Hematopoietic multipotent progenitor cell treated with erythropoietin and hydrocortisone succinate and interleukin-3 and kit ligand, for 17 days (in vitro differentiated cells): Measurements from ENCODE around the gene GMDS.

Experiments used
- DNase-seq: peaks from one replicate; pipeline ENCODE4 v3.0.0-alpha.2; 2015; ENCODE audit warnings: low spot score

The GMDS gene

DNA sequence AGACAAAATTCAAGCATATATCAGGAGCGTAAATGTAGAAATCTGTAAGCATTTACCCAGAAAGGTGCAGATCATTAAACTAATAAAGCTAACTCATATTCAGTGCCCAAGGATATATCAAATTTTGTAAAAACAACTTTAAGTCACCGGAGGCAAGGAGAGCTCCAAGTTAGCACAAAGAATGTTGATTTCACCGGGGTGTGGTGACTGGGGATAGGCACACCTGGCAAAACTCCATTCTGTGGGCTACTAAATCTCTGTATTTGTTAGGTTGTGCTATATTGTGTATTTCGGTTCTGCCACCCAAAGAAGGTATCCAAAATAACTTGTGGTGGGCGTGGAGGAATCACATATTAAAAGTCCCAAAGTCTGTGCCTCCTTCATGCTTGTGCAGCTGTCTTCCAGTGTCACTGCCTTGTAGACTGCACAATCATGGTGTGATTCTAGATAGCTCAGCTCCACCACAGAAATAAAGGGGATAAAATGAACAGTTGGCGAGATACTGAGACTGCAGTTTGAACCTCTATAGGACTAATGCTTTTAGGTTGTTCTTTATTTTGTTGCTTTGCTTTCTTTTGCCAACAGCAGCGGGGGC, 111.6 kb downstream of the GMDS start:
- DNase-seq, result no peak

DNA sequence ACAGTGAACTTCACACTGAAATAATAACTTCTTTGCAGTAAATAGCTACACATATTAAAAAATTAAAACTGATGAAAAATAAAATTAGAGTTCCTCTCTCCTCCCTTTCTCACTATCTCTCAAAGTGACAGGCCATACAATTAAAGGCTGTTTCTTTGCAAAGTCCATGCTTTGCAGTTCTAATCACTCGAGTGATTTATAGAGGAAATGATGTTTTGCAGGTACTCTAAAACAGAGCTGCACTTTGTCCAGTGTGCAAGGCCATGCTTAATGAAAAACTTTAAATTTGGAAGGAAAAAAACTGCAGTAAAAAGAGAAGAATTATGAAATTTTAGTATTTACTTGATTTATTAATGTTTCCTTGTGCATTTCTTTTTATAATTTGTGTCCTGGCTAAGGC, 112.5 kb downstream of the GMDS start:
- no peak for DNase-seq

GRCh38 chr6:2132416-2132815, 113.0 kb downstream of the GMDS start:
- no peak for DNase-seq

DNA sequence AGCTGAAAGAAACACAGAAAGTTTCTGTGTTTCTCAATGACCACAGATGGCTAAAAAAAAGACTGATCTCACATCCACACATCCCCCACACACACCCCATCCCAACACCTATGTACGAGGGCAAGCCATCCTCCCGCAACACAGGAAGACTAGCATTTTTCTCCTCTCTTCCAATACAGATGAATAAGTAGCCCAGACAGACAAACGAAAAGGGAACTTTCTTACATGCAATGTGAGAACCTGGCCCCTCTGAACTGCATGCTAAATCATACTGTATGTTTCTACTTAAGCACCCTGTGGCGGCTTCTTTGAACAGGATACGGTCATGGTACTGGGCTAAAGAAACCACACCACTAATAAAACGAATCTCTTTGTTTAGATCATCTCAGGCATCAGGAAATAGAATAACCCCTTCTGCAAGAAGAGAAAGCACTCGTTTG, 116.2 kb downstream of the GMDS start:
- no peak for DNase-seq

DNA sequence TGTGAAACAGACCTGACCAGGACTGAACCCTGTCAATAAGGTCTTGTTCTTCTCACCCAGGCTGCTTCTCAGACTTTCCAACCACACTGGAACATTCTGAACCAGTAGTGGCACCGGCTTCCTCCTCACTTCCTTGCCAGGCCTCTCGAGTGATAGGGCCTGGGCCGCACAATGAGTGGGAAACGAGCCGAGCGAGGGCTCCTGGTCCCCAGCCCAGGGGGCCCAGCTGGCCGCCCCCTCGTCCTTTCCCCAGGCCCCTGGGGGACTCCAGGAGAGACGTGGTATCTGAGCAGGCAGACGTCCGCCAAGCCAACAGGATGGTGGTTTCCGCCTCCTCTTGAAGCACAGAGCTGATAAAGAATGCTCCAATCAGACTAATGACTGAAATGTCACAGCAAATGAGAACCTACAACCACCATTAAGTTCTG, 117.9 kb downstream of the GMDS start:
- DNase-seq, result no peak

DNA sequence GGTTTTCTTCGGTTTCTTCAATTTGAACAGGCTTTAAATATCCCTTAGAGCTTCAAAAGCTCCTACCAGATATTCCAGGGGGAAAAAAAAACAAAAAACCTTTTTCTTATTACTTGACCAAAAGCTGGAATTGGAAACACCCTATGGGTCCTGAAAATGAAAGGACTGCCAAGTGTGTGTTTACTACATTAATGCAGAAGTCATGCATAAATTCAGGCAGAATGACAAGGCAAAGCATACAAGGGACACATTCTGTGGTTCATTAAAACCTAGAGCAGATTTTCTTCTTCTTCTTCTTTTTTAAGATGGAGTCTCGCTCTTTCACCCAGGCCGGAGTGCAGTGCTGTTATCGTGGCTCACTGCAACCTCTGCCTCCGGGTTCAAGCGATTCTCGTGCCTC, 119.1 kb downstream of the GMDS start:
- DNase-seq, result no peak

DNA sequence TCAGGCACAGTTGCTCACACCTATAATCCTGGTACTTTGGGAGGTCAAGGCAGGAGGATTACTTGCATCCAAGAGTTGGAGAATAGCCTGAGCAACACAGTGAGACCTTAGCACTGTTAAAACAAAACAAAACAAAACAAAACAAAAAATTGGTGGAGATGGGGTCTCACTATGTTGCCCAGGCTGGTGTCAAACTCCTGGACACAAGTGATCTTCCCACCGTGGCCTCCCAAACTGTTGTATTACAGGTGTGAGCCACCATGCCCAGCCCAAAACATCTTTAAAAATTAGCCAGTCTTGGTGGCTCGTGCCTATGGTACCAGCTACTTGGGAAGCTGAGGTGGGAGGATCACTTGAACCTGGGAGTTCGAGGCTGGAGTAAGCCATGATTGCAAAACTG, 120.2 kb downstream of the GMDS start:
- DNase-seq, result no peak

DNA sequence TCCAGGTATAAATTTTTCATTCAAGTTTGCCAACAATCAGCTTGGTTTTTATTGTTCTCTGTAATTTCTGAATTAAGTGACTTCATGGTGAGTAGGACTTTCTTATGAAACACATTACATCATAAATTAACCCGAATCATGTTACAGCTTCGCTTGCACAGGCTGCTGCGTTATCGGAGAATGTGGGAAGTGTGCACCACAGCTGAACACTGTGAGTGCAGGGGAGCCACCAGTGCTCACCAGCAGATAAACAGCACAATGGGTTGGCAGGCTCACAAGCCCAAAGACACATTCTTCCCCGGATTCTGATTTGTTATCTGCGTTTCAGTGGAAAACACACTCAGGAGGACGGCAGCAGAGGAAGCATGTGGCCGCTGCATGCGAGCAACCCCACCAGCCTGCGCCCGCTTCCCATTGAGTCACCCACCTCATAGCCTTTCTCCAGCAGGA, 121.1 kb downstream of the GMDS start:
- no peak for DNase-seq

DNA sequence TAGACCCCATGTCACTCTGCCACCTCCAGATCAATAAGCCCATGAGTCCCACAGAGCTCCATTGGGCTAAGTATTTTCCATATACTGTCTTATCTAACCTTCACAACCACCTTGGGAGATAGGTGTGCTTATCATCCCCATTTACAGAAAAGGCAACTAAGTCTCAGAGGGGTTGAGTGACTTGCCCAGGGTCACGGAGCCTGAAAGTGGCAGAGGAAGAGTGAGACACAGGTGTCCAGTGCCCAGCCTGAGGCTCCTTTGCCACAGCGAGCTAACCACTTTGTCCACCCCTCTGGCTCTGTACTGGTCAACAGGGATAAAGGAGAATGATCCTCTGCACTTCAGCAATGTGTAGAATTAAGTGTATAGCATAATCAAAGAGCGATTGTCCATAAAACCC, 124.5 kb downstream of the GMDS start:
- no peak for DNase-seq

DNA sequence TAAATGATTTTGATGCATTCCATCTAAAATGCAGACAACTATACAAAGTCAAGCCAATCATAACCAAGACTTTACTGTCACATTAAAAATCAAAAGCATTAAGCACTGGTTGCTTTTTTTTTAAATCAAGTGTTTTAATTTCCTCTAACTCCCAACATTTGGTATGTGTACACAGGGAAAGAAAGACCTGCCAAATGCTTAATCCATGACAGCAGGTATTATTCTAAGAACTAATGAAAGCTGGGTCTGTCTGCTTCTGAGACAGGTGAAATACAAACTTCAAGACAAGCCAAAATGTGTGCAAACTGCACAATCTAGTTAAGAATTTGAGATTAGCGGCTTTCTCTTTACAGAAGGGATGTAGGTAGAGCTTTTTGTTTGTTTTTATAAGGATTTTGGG, 126.1 kb downstream of the GMDS start:
- DNase-seq, result no peak

DNA sequence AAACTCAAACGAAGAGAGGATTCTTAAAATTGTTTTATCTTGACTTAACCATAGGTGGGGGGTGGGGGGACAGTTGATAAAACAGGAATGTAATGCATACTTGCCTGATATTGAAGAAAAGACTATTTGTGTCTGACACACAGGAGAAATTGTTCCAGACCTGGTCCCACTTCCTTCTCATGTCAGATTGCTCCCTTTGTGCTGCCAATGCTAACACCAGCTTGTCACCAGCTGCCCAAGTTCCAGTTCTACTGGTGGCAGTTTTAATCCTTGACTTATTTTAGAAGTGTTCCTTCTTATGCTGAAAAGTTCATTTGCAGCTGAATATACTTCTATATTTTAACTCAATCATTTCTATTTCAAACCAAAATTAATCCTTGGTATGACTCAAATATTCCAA, 127.3 kb downstream of the GMDS start:
- DNase-seq, result no peak

DNA sequence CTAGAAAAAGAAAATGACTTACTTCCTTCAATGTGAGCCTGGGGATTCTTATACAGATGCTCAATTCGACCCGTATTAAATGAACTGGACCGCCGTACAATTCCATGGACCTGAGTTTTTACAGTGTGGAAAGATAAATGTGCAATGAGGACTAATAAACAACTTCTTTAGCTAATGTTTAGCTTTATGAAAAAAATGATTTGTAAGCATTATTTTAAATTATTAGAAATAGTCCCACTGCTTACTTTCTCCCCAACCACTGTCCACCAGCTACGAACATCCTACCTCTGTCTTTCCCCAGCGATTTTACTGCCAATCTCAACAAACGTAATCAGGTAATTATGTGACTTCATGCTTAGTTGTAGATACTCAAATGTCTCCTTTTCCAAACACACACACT, 128.0 kb downstream of the GMDS start:
- no peak for DNase-seq

DNA sequence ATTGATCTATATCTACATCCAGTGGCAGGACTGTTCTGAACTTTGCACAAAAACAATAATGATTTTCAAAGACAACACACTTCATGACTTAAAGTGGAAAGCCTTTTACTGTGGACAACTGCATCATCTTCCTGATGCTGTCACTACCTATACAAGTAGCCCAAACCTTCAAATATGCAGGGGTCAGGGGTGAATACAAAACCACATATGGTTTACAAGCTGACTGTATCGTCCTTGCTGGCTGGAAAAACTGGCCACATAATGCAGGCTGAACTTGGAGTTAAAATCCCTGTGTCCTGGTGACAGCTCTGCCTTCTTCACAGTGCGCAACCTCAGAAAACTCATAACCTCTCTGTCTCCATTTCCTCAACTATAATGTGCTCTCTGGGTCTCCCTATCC, 128.9 kb downstream of the GMDS start:
- no peak for DNase-seq

GRCh38 chr6:2114100-2114499, 131.3 kb downstream of the GMDS start:
- no peak for DNase-seq

DNA sequence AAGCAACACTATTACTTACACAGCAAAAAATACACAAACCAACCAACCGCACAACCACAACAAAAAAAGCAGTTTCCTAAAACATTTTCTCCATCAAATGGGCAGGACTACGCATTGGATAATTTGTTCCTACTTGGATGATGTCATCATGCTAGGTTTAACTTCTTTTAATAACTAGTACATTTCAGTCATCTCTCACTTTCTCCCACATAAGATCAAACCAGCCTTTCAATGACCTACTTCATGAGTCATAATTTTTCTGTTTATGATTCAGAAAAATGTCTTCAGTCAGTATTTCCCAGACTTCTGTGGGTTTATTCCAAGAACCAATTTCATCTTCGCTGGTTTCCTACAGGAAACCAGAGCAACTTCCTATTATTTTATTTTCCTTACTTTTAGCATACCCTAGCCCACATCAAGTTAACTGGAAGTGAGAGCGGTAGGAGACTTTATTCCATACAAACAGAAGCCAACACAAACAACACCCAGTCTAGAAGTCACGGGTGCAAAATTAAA, 134.2 kb downstream of the GMDS start:
- no peak for DNase-seq

- DNase-seq, result no peak
These were observed 134.9 kb downstream of the GMDS start for GRCh38 chr6:2110504-2110903.

DNA sequence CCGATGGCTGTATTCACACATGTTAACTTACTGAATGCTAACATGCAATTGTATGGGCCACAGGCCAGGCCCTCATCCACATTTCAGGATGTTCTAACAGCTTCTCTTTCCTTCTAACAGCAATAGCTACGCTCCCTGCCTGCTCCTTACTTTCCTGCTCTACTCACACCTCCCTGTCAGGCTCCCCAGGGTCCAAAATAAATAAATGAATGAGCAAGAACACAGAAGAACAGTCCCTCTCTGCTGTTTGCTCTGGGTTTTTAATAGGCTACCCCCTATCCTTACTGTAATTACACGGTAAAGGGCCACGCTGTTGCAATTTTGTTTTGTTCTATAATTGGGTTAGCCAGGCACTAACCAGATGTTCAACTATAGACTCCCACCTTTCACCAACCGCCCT, 135.6 kb downstream of the GMDS start:
- DNase-seq, result no peak

DNA sequence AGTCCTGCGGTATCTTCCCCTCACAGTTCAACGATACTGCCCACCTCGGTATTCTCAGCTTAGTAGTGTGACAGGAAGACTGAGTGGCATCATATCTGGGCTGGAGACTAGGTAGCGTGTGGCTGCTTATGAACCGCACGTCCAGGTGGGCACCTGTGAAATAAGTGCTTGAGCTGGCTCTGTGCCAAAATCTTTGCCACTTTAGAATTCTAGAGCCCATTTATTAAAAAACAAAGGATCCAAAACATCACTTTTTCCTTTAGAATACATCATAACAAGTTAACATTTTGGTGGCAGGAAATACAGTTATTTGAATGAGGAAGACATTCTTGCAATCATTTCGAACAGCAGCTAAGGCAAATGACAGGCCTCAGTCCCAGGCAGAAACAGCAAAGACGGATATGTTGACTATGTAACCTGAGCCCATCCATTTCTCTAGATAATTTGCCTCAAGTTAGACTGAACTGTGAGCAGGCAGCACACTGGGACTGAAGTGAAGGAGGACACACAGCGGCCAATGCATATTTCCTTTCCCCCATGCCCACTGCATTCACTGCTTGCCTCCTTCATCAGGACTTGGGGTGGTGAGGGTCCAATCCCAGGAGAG, 136.6 kb downstream of the GMDS start:
- no peak for DNase-seq

- DNase-seq, result no peak
These were observed 140.9 kb downstream of the GMDS start for GRCh38 chr6:2104524-2104880.

DNA sequence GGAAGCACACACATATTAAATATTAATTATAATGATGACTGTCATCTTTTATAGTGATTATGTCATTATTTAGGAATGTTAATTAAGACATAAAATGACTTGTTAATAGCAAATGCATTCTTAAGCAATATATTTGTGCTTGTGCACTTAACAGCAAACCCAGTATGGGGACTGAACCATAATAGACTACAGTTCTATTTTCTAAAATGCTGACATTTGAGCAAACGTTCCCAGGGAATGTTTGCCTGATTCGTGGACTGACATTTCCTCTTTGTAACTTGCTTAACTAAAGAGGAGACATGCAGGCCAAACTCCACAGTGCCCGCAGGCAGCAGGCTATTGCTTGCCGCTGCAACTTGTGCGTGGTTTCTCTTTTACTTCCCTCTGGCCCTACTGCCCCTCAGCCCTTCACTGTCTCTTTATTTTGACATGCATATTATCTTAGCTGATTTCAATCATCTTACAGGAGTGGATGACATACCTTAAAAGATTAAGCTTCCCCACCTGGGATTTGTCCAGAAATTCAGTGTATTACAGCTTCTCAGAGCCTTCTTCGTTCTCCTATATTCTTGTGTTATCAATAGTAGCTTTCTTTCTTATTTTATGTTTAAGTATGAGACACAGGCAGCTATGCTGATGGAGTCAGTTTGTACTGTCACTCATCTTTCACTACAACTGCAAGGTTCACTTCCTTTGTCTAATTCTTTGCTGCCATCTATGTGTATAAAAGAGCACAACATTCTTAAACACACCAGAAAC, 141.5 kb downstream of the GMDS start:
- DNase-seq, result no peak

DNA sequence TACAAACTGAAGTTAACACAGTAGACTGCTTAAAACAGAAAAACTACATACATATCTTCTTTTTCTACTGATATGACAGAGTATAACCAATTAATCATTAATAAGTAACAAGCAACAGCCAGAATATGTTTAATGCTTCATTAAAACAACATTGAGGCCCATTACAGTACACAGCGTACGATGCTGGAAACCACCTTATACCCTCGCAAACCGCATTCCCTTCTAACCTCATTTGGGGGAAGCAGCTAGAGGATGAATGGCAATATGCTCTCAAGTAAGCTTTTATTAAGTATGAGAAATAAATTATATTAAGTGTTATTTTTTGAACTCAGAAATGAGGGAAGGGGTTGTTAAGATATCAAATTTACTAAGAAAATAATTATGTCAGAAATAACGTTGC, 142.4 kb downstream of the GMDS start:
- DNase-seq, result no peak

GRCh38 chr6:2102316-2102883, 143.0 kb downstream of the GMDS start:
- DNase-seq, result no peak

DNA sequence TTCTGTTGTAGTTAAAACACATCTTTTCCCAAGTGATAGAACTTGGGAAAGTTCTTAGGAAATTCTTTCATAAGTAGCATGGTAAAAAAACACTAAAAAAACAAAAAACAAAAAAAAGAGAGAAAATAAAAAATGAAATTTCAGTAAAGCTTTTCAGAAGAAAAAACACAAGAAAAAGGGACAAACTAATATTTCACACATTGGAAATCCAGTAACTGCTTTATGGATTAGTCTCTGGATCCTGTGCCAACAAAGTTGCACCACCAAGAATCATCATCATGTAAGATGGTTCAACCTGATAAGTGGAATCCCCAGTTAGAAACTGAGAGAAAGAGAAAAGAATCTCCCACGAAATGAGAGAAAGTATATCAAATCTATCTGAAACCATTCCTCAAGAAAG, 144.2 kb downstream of the GMDS start:
- DNase-seq, result no peak
